Measurements from ENCODE around the gene GNPTAB. TPM values are rescaled to one million over a fixed set of nuclear protein-coding genes. Genes with fewer than 3 reads are reported as not detected.
A peak's percentile ranks its signal among the peaks of the same experiment; 100 is the strongest.

The GNPTAB gene
- total and polyA plus RNA-seq, 2 of the 4 experiments (the other 2 are of a cell fraction): 16.0 to 24.2 TPM

- WGBS, 2 experiments (ENCODE audit: extremely low coverage in 2 of 2, insufficient read length in 1 of 2): 0% methylated on average over 16 of the region's 80 CpGs; no CpG with 5 or more reads in 1 of the 2 experiments
- peak within 1 kb of the TSS; percentile 97 for H2AFZ ChIP-seq (replicated peaks; ENCODE audit: low read length, poor library complexity)
- H2BK5ac ChIP-seq (ENCODE audit: low read depth, low read length, poor library complexity, severe bottlenecking): peak within 1 kb of the TSS; percentile 69
- intact Hi-C loops (cut with micrococcal nuclease): loop anchor here (2.0 kb wide), 1 partner anchor 283 kb away; no protein-coding TSS in a partner anchor
- peak; percentile 86 for ATAC-seq (ENCODE audit: low read depth)
- H3K9me3 ChIP-seq (ENCODE audit: control insufficient read depth, insufficient read depth, low read length): peaks cover 2% of the 10 kb centered on the region
- H3K9me1 ChIP-seq (ENCODE audit: insufficient read depth, low read length): no peaks in the 10 kb centered on the region
- peaks cover 7% of the 10 kb centered on the region for H3K4me1 ChIP-seq (ENCODE audit: control insufficient read depth, insufficient read depth, low read length)
- BruUV-seq (replicated peaks): no TSS peak
- in situ Hi-C loops (cut with MboI; ENCODE audit: low sequenced_read_pairs): no loop called here
- H3K4me3 ChIP-seq (ENCODE audit: insufficient read depth, low read depth, low read length): peak within 1 kb of the TSS; percentile 99
- ChIA-PET POLR2A (ENCODE audit: unreplicated experiment) (no interaction called here), CTCF (no interaction called here)
- peak within 1 kb of the TSS; percentile 21 for H3K4ac ChIP-seq (ENCODE audit: low read depth, low read length)
- peak within 1 kb of the TSS; percentile 9; the same call in 1 of the 2 replicates for H2BK20ac ChIP-seq (ENCODE audit: low read depth, low read length)
- peak within 1 kb of the TSS in 1 of 2 experiments; percentile 75; a peak in 1 of 4 replicates for H4K8ac ChIP-seq (ENCODE audit: low read depth in 2 of 2, low read length in 2 of 2)
- peak within 1 kb of the TSS; percentile 99 for H3K4me2 ChIP-seq (ENCODE audit: low read depth, low read length)
- no peaks in the 10 kb centered on the region for H3K27me3 ChIP-seq (ENCODE audit: control insufficient read depth, insufficient read depth, low read length)
- H2AK5ac ChIP-seq (ENCODE audit: low read depth, low read length): no peak within 1 kb of the TSS
- H4K20me1 ChIP-seq (ENCODE audit: insufficient read depth, low read length): no peaks in the 10 kb centered on the region
- H3K79me1 ChIP-seq (ENCODE audit: low read depth in 1 of 2, low read length in 2 of 2): peaks cover 3 to 5% of the 10 kb centered on the region in 2 experiments; a peak in 2 of 4 replicates
- peak within 1 kb of the TSS; percentile 35 for H2BK120ac ChIP-seq (ENCODE audit: low read depth, low read length)
- DNase-seq: peak; percentile 38
- H3K23ac ChIP-seq (ENCODE audit: low read depth, low read length): peak within 1 kb of the TSS; percentile 94
- peak within 1 kb of the TSS; percentile 48 for H3K56ac ChIP-seq (ENCODE audit: extremely low read depth, insufficient read depth, low read length)
- H2BK15ac ChIP-seq (ENCODE audit: low read depth, low read length): peak within 1 kb of the TSS; percentile 77; the same call in 2 of the 3 replicates
- peak within 1 kb of the TSS; percentile 87 for H3K9ac ChIP-seq (ENCODE audit: low read depth, low read length)
- peak within 1 kb of the TSS; percentile 91 for H3K27ac ChIP-seq (ENCODE audit: insufficient read depth, low read length)
- H3K18ac ChIP-seq (ENCODE audit: low read depth, low read length): peak within 1 kb of the TSS; percentile 77; the same call in 1 of the 2 replicates
- peak within 1 kb of the TSS; percentile 38 for H4K91ac ChIP-seq (ENCODE audit: insufficient read depth, low read depth, low read length)
- dilution Hi-C loops (cut with HindIII; ENCODE audit: low sequenced_read_pairs, unreplicated experiment): no loop called here
- H3K36me3 ChIP-seq (ENCODE audit: control insufficient read depth, insufficient read depth, low read length): no peaks in the 10 kb centered on the region
- 0 out of 2 replicates have a peak, but pooled peaks have one; percentile 2 for TF ChIP-seq CTCF (conservative IDR thresholded peaks at IDR 0.05; ENCODE audit: low read depth, low read length)
- no peak for TF ChIP-seq MAFK (IDR thresholded peaks at IDR 0.05; ENCODE audit: low read depth, low read length)
- peak; percentile 50; the same call in 1 of the 2 replicates for TF ChIP-seq MAZ (IDR thresholded peaks at IDR 0.05; ENCODE audit: borderline replicate concordance, low read depth, low read length)
- H3K14ac ChIP-seq (replicated peaks; ENCODE audit: low read depth, low read length): 0 out of 2 replicates have a peak within 1 kb of the TSS, but pooled peaks have one; percentile 49
- peak within 1 kb of the TSS; percentile 61; the same call in 1 of the 2 replicates for H4K5ac ChIP-seq (ENCODE audit: low read depth, low read length)
- peak within 1 kb of the TSS; percentile 76 for H2AK9ac ChIP-seq (replicated peaks; ENCODE audit: low read depth, low read length, poor library complexity)
Observed at GRCh38 chr12:101697197-101697929, 133.4 kb downstream of the GNPTAB start, which contains the start of gene CHPT1. CHPT1 (plus strand) TSS chr12:101697640; CDS start chr12:101697862, 222 bp downstream.
